NAMALWA (cell line): ENCODE measurements around the gene ATP2B3.

Source experiments
- DNase-seq: peaks from one replicate; pipeline ENCODE4 v3.0.0-alpha.2; 2015; ENCODE audit warnings: low spot score

Gene ATP2B3

DNA sequence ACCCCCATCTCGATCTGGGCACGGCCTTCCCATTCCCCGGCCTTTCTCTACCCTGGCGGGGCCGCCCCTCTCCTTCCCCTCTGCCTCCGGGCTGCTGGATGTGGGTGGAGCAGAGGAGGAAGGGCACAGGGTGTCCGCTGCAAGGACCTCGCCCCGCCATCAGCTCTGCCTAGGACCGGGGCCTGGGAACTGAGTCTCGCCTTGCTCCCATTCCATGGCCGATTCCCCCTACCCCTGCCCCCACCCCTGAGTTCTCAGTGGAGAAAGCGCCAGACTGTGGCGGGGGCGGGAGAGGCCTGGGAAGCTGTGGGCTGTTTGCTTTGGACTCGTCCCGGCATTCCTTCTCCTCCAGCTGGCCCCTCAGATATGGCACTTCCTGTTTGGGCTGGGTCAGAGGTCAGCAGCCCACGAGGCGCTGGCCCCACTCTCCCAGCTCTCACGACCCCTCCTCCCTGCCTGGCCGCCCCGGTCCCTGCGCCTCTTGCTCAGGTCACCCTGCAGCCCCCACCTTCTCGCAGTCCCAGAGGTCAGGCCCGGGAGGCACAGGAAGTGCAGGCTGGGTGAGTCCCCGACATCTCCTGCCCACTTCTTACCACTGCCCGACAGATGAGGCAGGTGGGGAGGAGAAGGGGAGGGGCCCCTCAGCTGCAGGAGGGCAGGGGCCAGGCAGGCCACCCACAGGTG lies 29.1 kb upstream of the ATP2B3 start:
- no peak for DNase-seq

DNA sequence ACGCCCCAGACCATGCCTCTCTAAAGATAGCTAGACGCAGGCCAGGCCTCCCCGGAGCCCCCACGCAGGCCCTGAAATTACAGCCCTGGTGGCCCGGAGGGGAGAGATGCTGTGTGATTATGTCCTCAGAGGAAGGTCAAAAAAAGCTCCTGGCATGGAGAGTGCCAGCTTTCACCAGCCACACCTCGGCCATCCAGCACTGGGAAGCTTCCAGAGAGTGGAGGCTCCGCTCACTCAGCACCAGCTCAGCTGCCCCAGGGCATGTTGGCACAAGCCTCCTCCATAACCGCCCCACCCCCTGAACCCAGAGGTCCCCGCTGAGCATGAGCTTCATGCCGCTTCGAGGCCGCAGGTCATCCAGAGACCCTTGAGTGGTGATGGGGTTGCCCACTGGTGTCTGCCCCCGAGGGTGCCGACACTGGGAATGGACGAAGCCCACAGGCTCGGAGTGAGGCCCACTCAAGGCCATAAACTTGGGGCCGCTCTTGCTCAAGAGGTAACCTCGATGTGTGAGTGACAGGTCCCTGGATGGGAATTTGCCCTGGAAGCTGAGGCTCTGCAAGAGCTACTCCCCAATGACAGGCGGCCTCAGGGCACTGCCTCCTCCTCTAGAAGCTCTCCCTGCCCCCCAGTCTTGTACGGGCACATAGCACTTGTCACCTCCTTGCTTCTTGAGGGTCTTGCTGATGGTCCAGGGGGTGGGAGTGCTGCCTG lies 27.1 kb upstream of the ATP2B3 start:
- no peak for DNase-seq

GRCh38 chrX:153491351-153491914 lies 26.0 kb upstream of the ATP2B3 start:
- no peak for DNase-seq

- DNase-seq: no peak
These were observed 25.5 kb upstream of the ATP2B3 start for GRCh38 chrX:153491918-153492317.

GRCh38 chrX:153492543-153492942 lies 24.9 kb upstream of the ATP2B3 start:
- no peak for DNase-seq

- no peak for DNase-seq
These were observed 24.4 kb upstream of the ATP2B3 start for GRCh38 chrX:153493085-153493484.

DNA sequence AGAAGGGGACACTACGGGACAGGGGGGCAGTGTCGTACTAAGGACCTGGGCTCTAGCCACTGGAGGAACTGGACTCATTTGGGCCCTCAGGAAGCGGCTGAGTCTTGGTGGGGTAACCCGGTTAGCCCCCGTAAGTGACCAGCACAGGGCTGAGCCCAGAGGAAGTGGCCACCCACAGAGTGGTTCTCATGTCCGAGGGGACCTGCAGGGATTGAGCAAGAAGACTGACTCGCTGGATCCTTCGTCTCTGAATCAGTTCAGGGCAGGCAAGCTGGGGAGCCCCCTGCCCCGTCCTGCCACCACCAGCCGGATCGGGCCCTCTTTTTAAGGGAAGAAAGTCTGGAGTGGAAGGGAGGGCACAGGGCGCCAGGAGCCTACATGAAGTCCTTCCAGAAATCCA lies 23.4 kb upstream of the ATP2B3 start:
- no peak for DNase-seq

DNA sequence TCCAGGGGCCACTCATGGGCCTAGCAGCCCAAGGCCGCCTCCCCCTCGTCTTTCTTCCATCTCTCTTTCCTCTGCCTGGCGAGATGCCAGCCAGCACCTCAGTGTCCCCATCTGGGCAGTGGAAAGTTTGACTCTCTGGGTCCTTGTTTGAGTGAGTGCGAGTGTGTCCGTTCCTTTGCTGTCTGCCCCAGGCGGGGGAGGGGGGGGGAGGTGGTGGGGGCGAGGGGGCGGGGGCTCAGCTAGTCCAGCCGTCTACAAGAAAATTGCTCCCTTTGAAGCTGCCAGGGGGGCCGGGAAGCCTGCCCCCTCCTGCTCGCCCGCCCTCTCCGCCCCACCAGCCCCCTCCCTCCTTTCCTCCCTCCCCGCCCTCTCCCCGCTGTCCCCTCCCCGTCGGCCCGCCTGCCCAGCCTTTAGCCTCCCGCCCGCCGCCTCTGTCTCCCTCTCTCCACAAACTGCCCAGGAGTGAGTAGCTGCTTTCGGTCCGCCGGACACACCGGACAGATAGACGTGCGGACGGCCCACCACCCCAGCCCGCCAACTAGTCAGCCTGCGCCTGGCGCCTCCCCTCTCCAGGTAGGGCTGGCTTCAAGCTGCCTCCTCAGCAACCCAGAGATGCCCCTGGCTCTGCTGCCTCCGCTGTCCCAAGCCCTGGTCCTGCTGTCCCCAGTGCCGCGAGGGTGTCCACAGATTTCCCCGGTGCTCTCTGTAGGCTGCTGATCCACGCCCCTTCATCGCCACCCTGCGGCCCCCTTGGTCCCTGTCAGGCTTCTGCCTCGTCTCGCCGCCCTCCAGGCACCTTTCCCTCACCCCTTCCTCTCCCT lies 22.7 kb upstream of the ATP2B3 start, which contains the start of gene BGN:
Gene BGN (plus strand): TSS at position 440 of the 821 bp plus-strand sequence. CDS start 9,652 bp downstream, outside the sequence.
- DNase-seq: peak; percentile 11

GRCh38 chrX:153495362-153495751 lies 22.1 kb upstream of the ATP2B3 start:
- no peak for DNase-seq

GRCh38 chrX:153495903-153496589 lies 21.4 kb upstream of the ATP2B3 start:
- DNase-seq: no peak

- no peak for DNase-seq
These were observed 20.9 kb upstream of the ATP2B3 start for GRCh38 chrX:153496590-153496959.

DNA sequence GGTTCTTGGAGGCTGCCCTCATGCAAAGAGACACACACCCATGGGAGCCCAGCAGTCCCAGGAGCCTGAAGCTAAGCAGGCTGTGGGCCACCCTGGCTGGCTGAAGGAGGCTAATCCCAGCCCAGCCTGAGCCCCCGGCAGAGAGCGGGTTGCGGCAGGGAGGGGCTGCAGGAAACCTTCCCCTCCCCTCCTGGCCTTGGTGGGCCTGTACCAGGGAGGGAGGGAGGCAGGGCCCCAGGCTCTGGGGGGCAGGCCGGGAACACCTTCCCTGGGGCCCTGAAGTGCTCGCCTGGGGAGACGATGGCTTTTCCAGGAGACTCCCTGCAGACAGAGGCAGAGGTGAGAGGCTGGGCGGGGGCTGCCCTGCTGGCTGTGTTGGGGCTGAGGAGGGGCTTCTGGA lies 19.0 kb upstream of the ATP2B3 start:
- no peak for DNase-seq

GRCh38 chrX:153499341-153499740 lies 18.1 kb upstream of the ATP2B3 start:
- no peak for DNase-seq

DNA sequence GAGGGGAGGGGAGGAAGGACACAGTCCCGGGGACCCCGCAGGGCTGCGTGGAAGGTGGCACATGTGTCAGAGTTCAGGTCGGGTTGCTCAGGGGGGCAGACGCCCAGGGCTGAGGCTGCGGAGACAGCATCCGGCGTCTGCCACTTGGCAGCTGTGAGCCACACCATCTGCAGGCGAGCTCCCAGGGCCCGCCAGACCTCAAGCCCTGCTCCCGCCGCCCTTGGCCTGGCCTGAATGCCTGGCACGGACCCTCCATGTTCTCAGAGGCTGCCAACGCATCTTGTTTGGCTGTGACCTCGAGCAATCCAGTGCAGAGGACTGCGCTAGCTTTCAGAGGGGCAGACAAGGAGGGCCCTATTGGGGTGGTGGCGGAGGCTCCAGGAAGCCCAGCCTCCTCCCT lies 17.6 kb upstream of the ATP2B3 start:
- DNase-seq: no peak

DNA sequence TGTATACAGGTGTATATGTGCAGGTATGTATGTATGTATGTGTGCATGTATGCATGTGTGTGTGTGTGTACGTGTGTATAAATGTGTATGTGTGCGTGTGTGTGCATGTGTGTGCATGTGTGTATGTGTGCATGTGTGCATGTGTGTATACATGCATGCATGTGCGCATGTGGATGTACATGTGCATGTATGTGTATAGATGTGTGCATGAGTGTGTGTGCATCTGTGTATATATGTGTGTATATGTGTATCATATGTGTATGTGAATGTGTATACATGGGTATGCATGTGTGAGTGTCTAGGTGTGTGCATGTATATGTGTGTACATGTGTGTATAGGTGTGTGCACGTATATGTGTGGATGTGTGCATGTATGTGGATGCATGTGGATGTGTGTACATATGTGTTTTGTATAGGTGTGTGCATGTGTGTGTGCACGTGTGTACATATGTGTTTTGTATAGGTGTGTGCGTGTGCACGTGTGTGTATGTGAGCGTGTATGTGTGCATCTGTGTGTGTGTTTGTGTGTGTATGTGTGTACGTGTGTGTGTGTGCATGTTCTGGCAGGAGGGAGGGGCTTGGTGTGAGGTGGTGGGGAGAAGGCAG lies 16.7 kb upstream of the ATP2B3 start:
- DNase-seq: no peak

- DNase-seq: no peak
These were observed 15.9 kb upstream of the ATP2B3 start for GRCh38 chrX:153501530-153501929.

- DNase-seq: no peak
These were observed 15.3 kb upstream of the ATP2B3 start for GRCh38 chrX:153502131-153502530.

GRCh38 chrX:153502796-153503195 lies 14.6 kb upstream of the ATP2B3 start:
- DNase-seq: no peak

GRCh38 chrX:153504445-153505016 lies 12.9 kb upstream of the ATP2B3 start:
- DNase-seq: no peak

DNA sequence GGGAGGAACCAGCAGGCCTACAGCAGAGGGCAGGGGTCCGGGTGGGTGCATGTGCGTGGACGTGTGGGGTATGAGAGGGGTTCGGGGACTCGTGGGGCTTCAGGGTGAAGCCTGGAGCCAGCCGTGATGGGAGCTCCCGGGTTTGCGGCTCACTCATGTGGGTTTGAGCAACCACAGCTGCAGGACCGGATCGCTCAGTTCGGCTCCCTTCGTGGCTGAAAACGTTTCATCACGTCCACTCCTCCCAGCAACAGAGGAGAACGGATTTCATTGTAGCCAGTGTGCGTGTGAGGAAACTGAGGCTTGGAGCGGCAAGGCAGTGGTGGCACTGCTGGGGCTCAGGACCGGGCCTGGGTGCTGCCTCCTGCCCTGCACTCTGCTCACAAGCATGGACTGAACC lies 12.1 kb upstream of the ATP2B3 start:
- no peak for DNase-seq

DNA sequence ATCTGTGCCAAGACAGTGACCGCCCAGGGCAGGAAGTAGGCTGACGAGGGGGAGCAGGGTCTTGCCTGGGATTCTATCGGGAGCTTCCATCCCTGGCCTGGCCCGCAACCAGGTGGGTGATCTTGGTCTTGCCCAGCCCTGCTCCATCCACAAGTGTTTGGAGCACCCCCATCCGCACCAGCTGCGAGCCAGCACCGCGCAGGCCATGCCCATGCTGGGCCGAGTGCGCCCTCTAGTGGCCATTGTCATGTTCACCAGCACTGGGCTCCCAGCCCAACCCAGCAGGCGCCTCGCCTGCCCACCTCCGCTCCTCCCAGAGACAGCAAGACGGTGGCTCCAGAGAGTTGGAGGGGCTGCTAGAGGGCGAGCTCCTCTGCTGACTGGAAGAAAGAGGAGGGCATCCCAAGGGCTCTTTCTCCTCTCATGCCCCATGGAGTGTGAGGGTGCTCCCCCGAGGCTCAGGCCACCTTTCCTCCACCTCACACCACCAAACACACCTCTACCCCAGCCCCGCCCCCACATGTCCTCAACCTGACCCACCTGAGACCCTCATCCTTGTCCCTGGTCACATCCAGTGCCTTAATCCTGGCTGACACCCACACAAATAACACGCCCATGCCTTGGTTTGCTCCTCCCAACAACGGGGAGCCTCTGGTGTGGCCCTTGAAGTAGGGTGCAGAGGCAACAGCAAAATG lies 9.8 kb upstream of the ATP2B3 start:
- DNase-seq: peak; percentile 77
